Measurements from ENCODE around the gene FCRL6.

Gene FCRL6

DNA sequence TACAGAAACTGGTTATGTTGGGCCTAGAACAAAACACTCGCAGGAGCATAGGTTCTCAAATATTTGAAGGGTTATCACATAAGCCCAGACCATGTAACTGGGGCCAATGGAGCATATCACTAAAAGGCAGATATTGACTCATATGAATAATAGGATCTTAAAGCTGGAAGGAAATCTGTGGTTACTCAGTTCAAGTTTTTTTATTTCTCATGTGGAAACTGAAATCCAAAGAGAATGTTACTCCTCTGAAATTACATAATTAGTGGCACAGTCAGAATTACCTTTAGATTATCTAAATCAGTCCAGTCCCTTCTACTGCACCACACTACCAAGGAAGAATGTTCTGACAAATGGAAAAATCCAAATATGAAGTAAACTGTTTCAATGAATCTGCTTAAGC is 36.6 kb downstream of the FCRL6 start:
- DNase-seq: no peak

- no peak for DNase-seq
These were observed 37.1 kb downstream of the FCRL6 start for GRCh38 chr1:159839116-159839849.

DNA sequence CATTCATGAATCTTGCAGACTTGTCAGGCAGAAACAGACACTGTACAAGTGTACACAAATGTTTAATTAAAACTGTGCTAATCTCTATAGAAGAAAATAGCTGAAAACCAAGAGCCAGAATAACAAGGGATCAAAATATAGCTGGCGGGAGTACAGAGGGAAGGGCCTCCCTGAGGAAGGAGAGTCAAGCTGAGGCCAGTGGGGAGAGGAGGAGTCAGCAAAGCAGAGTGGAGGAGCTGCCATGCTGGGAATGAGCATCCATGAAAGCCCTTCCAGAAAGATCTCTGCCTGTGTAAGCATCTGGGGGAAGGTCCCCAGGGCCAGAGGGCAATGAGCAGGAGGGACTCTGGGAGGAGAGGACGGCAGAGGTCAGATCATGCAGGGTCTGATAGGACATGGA is 39.6 kb downstream of the FCRL6 start:
- no peak for DNase-seq

DNA sequence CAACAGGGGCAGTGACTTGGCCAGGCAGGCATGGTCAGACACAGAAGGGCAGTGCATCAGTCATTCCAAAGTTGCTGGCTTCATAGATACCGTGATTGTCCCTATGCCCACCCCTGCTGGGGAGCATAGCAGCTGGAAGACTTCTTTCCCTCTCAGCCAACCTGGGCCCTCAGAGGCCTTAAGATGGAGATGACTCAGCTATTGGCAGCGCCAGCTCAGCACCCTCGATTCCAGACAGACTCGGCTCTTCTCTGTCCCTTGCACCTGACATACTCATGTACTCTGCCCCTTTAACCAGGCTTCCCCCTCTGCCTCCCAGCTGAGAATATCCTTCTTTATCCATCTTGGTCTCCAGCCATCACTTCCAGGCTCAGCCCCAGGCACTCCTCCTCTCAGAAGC is 41.3 kb downstream of the FCRL6 start:
- no peak for DNase-seq

DNA sequence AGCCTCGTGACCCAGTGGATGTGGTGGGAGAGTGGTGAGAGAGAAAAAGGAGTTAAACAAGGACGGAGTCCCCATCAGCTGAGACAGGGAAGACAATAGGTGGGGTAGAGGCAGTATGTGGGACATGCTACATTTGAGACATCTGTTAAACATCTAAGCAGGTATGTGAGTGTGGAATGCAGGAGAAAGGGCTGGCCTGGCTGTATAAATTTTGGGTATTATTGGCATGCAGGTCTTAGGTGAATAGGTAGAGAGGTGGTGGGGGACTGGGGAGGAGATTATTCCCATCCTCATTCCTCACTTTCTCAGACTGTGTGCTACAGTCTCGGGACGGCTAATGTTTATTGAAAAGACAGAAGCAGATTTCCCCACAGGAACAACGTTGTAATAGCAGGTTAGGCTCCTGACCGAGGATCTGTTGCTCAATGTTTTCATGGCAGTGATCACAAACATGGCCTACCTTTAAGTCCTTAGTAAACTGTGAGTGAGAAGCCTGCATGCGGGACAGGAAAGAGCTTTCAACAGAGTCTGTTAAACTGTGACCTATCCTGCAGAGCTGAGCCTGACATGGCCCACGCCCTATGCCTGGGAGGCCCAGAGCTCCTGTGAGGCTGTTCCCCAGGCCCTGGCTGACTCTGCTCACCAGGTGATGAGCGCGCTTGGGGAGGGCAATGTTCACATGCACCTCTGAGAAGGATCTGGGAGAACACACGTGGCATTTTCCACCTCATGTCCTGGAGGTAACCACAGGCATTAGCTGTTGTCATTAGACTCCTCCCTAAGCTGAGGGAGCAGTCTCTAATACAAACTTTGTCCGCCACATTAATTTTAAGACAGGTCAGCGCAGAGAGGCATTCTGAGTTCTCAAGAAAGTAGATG is 43.8 kb downstream of the FCRL6 start:
- DNase-seq: no peak

DNA sequence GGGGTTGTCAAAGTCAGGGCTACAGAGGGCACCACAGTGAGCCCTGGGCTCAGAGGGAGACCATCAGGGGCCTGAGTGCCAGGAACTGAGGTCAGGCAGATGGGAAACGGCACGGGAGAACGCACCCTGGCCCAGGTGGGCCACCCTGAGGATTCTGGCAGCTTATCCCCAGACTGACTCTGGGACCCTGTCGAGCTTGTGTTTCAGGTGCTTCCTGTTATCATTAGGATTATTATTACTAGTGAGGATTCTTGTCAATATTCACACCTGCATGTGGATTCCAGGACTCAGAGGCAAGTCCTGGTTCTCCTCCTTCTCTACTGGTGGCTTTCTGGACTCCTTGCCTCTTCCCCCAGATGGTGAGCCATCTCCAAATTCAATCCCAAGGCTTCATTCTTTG is 45.1 kb downstream of the FCRL6 start:
- no peak for DNase-seq

- no peak for DNase-seq
These were observed 46.2 kb downstream of the FCRL6 start for GRCh38 chr1:159848326-159848725.

- DNase-seq: peak; percentile 27
These were observed 47.6 kb downstream of the FCRL6 start for GRCh38 chr1:159849626-159850366.

- no peak for DNase-seq
These were observed 49.2 kb downstream of the FCRL6 start for GRCh38 chr1:159851407-159851806.

GRCh38 chr1:159853417-159854115 is 51.4 kb downstream of the FCRL6 start:
- no peak for DNase-seq

DNA sequence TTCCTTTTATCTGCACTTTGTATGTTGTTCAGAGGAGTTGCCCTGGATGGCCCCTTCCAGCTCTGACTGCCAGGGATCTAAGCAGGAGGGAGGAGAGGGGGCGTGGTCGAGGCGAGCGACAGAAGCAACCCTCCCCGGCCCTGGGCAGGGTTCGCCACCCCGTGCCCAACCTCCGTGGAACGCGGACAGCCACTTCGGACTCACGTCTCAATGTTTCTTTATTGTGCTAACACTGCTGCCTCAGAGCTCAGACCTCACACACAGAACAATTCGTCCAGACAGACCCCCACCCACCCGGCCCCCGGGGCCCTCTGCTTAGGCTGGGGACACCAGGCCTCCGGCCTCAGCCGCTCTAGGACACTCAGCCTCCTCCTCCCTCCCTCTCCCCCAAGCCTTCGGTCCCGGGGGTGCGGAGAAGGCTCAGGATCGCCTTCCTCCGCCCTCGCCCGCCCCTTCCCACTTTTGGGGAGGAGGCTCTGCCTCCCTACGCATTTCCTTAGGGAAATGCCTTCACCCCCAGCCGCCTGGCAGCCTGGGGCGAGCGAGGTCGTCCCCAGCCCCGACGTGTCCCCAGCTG is 52.0 kb downstream of the FCRL6 start:
- DNase-seq: no peak

DNA sequence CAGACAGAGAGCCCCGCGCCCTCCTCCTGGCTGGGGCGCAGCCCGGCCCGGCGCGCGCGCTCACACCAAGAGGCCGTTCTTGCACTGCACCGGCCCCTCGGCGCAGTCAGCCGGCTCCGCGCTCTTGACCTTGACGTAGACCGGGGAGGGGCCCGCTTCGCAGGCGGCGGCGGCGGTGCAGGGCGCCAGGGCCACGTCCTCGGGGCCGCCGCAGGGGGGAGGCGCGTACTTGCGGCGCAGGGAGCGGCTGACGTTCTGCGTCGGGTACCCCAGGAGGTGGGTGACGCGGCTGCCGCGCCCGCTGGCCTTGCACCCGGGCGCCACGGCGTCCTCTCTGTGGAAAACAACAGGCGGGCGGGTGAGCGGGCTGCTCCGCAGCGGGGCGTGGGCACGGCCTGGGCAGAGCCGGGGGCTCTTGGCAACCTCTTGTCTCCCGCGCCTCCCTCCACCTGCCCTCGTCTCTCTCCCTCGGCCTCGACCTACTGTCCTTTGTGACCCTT is 52.6 kb downstream of the FCRL6 start:
- DNase-seq: peak; percentile 67

GRCh38 chr1:159855709-159856108 is 53.5 kb downstream of the FCRL6 start:
- DNase-seq: no peak

GRCh38 chr1:159856576-159856975 is 54.4 kb downstream of the FCRL6 start:
- no peak for DNase-seq

DNA sequence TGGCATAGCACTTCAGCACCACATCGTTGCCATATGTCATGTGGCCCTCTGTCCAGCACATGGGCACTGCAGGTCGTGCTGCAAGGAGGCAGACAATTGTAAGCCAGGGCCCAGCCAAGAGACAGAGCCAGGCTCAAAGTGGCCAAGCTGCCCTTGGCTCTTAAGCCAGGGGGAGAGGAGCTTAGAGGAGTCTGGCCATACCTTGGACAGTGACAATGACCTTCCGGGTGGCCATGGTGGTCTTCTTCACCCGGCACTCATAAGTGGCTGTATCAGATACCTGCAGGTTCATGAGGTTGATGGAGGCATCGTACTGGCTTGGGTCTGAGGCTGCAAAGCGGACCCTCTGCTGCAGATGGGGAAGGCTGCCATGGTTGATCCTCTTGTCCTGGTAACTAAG is 55.7 kb downstream of the FCRL6 start:
- DNase-seq: no peak

DNA sequence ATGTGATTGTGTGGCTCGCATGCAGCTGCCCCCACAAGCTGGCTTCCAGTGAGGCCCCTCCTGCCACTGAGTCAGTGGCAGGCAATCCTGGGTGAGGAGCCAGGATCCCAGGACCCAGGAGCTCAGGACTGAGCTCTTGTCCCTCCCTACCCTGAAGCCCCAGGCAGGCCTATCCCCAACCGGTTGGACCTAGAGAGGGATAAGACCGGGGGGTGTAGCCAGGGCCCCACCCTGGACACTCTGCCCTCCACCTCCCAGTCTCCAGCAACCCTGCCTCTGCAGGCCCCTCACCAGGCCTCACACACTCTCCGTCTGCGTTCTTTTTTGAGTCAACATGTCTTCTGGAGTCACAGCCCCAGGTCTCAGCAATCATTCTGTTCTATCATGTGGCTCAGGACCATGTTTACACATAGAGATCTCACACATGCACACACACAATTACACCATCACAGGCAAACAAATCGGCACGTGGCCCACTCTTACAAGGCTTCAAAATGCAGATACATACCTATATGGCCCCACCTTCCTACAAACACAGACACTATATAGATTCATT is 57.7 kb downstream of the FCRL6 start:
- DNase-seq: no peak

GRCh38 chr1:159860456-159860855 is 58.3 kb downstream of the FCRL6 start:
- DNase-seq: no peak

GRCh38 chr1:159861218-159861617 is 59.1 kb downstream of the FCRL6 start:
- no peak for DNase-seq

DNA sequence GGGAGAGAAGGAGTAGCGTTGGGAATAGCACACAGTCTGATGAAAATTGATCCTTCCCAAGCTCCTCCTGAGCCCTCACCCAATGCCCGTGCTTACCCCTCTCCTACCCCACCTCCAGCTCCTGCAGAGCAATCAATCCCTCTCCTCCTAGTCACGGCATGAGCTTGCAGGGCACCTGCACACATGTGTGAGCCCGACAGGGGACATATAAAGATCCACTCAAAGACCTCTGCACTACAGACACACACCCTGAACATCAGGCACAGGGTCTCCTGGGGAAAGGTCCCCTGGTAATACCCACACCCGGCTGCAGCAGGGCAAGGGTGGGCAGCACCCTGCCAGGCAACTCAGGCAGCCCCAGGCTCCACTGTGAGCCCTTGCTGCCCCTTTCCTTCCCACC is 59.9 kb downstream of the FCRL6 start:
- no peak for DNase-seq

DNA sequence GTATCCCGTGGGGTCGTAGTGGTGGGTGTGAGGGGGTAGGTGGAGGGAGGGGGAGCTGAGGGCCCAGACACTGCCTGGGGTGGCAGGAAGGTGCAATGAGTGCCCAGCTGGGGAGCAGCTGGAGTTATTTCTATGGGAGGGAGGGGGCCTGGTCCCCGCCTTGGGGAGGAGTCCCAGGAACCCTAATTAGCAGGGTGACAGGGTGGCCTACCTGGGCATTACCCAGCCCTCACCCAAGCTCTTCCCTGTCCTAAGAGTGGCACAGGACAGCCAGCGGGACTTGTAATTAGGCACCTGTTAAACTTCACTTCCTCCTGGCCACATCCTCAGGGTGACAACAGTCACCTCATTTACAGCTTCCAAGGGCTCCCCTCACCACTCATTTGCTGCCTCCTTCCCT is 60.4 kb downstream of the FCRL6 start, which contains the start of gene VSIG8:
TSS of gene VSIG8 (minus strand) at position 101 of the 400 bp plus-strand sequence. CDS start 136 bp downstream, outside the sequence.
- DNase-seq: no peak

DNA sequence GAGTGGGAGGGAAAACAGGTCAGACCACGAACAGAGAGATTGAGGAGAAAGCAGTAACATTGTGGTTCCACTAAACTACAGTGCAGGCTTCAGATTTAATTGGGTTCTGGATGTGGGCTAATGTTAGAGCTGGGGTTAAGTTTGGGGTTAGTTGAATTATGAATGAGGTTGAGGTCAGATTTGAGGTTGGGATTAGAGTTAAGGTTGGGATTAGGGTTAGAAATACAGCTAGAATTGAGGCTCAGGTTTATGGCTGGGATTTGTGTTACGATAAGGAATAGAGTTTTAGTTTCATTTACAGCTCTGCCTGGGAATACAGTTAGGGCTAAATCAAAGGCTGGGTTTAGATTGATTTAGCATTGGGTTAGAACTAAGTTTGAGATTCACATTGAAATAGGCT is 62.1 kb downstream of the FCRL6 start:
- DNase-seq: no peak
